Osteocyte (in vitro differentiated cells): ENCODE data around the gene EFHD2. TPM values are rescaled to one million over a fixed set of nuclear protein-coding genes. Genes with fewer than 3 reads are reported as not detected.

Experiments used
- DNase-seq: peaks from one replicate; pipeline ENCODE4 v3.0.0; 2021; ENCODE audit warnings: mixed read lengths; ENCODE audit not compliant: unreplicated experiment; ENCODE audit errors: extremely low spot score
- H3K27ac Mint-ChIP-seq: one replicate; pipeline ENCODE4 v1.8.0; 2021; ENCODE audit warnings: mild to moderate bottlenecking, mixed read lengths; ENCODE audit not compliant: unreplicated experiment
- H3K27me3 Mint-ChIP-seq: one replicate; pipeline ENCODE4 v1.8.0; 2021; ENCODE audit warnings: mixed read lengths; ENCODE audit not compliant: unreplicated experiment
- H3K36me3 Mint-ChIP-seq: one replicate; pipeline ENCODE4 v1.8.0; 2021; ENCODE audit warnings: mixed read lengths; ENCODE audit not compliant: unreplicated experiment
- H3K4me1 Mint-ChIP-seq: one replicate; pipeline ENCODE4 v1.8.0; 2021; ENCODE audit warnings: mixed read lengths; ENCODE audit not compliant: unreplicated experiment
- H3K4me3 Mint-ChIP-seq: one replicate; pipeline ENCODE4 v1.8.0; 2021; ENCODE audit warnings: mild to moderate bottlenecking, moderate library complexity, mixed read lengths; ENCODE audit not compliant: unreplicated experiment
- H3K9me3 Mint-ChIP-seq: one replicate; pipeline ENCODE4 v1.8.0; 2021; ENCODE audit warnings: mixed read lengths; ENCODE audit not compliant: unreplicated experiment
- total RNA-seq: library from RNA; stranded (reverse); gene quantifications from 2 replicates; pipeline ENCODE4 v1.2.1, GENCODE V29; 2021
- TF ChIP-seq, protein P1 (sequence below): fragments of 200-600 bp; sonication (generic); IDR thresholded peaks from 2 replicates; pipeline ENCODE4 v1.5.0; 2021; ENCODE audit warnings: antibody characterized with exemption, mild to moderate bottlenecking, moderate library complexity

Gene EFHD2
- total RNA-seq, 1 donor from 2014 or later = 20.3 TPM

DNA sequence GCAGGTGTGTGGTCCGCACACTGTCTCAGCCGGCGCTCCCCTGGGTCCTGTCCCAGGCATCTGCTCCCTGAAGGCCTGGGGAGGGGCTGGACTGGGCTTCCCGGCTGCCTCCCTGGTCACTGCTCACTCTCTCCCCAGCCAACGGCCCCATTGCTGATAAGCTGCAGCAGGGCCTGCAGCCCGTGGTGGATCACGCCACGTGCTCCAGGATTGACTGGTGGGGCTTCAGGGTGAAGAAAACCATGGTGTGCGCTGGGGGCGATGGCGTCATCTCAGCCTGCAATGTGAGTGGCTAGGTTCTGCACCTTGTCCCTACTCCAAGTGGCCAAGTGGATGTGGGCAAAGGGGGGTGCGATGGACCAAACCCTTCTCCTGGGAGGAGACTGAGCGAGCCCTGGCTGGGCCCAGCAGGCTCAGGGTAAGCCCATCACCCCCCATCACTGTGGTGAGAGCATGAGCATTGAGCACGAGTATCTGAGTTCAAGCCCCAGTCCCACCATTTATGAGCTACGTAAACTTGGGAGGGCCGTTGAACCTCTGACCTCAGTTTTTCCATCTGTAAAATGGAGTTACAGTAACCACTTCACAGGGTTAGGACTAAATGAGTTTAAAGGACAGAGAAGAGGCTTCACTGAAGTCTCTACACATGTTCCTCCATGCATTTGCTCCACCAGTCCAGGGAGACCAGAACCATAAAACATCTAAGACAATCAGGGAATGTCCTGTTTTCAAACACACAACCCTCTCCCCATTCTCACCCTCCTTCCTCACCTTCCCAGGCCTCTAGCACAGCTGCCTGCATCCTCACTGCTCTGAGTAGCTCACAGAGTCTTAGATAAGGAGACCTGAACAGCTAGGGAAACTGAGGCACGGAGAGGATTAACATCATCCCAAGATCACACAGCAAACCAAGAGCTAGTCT, 35.0 kb downstream of the EFHD2 start:
- DNase-seq = no peak
- Mint-ChIP-seq H3K27me3 (peaks cover 5% of the 10 kb centered on the region), H3K36me3 (no peaks in the 10 kb centered on the region), H3K4me3 (no peak overlapping the region), H3K27ac (no peak overlapping the region), H3K4me1 (no peaks in the 10 kb centered on the region), H3K9me3 (no peaks in the 10 kb centered on the region)
- TF ChIP-seq, protein P1, sequence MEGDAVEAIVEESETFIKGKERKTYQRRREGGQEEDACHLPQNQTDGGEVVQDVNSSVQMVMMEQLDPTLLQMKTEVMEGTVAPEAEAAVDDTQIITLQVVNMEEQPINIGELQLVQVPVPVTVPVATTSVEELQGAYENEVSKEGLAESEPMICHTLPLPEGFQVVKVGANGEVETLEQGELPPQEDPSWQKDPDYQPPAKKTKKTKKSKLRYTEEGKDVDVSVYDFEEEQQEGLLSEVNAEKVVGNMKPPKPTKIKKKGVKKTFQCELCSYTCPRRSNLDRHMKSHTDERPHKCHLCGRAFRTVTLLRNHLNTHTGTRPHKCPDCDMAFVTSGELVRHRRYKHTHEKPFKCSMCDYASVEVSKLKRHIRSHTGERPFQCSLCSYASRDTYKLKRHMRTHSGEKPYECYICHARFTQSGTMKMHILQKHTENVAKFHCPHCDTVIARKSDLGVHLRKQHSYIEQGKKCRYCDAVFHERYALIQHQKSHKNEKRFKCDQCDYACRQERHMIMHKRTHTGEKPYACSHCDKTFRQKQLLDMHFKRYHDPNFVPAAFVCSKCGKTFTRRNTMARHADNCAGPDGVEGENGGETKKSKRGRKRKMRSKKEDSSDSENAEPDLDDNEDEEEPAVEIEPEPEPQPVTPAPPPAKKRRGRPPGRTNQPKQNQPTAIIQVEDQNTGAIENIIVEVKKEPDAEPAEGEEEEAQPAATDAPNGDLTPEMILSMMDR = no peak

DNA sequence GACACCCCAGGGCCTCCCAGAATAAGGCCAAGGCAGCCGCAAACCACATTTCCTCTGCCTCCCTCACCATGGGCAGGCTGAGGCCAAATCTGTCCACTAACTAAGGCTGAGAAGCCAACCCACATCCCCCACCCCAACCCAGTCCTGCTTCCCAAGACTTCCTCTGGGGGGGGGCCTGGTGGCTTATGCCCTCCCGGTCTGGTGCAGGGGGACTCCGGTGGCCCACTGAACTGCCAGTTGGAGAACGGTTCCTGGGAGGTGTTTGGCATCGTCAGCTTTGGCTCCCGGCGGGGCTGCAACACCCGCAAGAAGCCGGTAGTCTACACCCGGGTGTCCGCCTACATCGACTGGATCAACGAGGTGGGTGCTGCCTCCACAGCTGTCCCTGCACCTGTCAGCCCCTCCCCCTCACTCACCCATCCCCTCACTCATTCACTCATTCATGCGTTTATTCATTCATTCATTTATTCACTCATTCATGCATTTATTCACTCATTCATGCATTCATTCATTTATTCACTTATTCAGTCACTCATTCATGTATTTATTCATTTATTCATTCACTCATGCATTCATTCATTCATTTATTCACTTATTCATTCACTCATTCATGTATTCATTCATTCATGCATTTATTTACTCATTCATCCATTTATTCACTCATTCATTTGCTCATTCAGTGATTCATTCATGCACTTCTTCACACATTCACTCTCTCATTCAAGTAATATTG, 35.9 kb downstream of the EFHD2 start:
- Mint-ChIP-seq H3K9me3 (no peaks in the 10 kb centered on the region), H3K27me3 (peaks cover 5% of the 10 kb centered on the region), H3K36me3 (no peaks in the 10 kb centered on the region), H3K27ac (no peak overlapping the region), H3K4me1 (no peaks in the 10 kb centered on the region), H3K4me3 (no peak overlapping the region)
- no peak for DNase-seq
- TF ChIP-seq, protein P1 = no peak

DNA sequence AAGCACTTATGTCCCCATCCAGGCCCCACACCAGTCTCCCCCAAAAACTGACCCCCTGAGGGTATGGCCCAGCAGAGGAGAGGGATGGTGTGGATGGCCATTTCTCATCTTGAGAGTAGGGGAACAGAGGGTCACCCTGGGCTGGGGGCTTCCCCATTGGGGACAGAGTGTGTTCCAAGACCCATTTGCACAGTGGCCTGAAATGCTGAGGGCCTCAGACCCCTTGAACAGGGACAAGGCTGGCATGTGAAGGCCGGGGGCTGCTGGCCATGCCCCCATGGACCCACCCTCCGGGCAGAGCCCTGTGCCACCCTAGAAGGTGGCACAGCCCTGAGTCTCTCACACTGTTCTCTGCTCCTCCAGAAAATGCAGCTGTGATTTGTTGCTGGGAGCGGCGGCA, 36.5 kb downstream of the EFHD2 start:
- Mint-ChIP-seq H3K36me3 (no peaks in the 10 kb centered on the region), H3K4me1 (no peaks in the 10 kb centered on the region), H3K27me3 (peaks cover 5% of the 10 kb centered on the region), H3K9me3 (no peaks in the 10 kb centered on the region), H3K27ac (no peak overlapping the region), H3K4me3 (no peak overlapping the region)
- DNase-seq = no peak
- TF ChIP-seq, protein P1 = no peak

DNA sequence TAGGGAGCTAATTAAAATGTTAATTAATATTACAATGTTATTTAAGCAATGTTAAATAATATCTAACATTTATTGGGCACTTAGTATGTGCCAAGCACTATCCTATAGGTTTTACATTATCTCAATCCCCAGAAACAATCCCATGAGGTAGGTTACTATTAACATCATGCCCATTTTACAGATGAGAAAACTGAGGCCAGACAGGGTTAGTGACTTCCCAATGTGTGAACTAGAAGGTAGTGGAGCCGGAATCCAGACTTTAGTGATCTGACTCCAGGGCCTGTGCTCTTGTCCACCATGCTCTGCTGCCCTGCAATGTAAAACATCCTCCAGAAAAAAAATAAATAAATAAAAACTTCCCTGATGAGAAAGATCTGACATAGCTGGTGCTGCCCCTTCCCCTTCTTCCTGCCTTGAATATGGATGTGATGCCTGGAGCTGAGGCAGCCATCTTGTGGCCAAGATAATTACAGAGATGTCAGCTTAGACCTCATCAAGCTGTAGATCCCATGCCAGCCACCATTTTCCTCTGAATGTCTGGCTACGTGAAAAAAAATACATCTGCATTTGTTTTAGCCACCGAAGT, 39.3 kb downstream of the EFHD2 start:
- Mint-ChIP-seq H3K27ac (no peak overlapping the region), H3K27me3 (peaks cover 5% of the 10 kb centered on the region)
- TF ChIP-seq, protein P1 = no peak

DNA sequence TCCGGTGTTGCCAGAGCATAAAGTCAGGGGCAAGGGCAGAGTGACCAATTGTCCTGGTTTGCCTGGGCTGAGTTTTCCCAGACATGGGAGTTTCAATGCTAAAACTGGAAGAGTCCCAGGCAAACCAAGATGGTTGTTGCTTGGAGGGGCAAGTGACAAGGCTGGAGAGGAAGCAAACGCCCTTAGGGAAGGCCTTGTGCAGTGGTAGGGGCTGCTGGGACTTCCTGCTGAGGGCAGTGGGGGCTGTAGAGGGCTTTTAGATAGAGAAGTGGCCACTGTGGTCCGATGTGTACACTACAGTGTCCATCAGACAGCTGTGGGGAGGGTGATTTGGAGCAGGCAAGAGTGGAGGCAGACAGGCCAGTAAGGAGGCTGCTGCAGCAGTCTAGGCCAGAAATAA, 39.9 kb downstream of the EFHD2 start:
- Mint-ChIP-seq H3K4me1 (peaks cover 7% of the 10 kb centered on the region), H3K9me3 (no peaks in the 10 kb centered on the region), H3K27ac (no peak overlapping the region), H3K36me3 (no peaks in the 10 kb centered on the region), H3K27me3 (peaks cover 5% of the 10 kb centered on the region), H3K4me3 (no peak overlapping the region)
- TF ChIP-seq, protein P1 = no peak
- DNase-seq = no peak

More for the DNA sequence above, 39.3 kb downstream of the EFHD2 start:
- Mint-ChIP-seq H3K36me3 (no peaks in the 10 kb centered on the region), H3K4me3 (no peak overlapping the region), H3K9me3 (no peaks in the 10 kb centered on the region), H3K4me1 (peaks cover 1% of the 10 kb centered on the region)
- no peak for DNase-seq
